ENCODE measurements around the gene PRKN.

- TF ChIP-seq, protein P1, sequence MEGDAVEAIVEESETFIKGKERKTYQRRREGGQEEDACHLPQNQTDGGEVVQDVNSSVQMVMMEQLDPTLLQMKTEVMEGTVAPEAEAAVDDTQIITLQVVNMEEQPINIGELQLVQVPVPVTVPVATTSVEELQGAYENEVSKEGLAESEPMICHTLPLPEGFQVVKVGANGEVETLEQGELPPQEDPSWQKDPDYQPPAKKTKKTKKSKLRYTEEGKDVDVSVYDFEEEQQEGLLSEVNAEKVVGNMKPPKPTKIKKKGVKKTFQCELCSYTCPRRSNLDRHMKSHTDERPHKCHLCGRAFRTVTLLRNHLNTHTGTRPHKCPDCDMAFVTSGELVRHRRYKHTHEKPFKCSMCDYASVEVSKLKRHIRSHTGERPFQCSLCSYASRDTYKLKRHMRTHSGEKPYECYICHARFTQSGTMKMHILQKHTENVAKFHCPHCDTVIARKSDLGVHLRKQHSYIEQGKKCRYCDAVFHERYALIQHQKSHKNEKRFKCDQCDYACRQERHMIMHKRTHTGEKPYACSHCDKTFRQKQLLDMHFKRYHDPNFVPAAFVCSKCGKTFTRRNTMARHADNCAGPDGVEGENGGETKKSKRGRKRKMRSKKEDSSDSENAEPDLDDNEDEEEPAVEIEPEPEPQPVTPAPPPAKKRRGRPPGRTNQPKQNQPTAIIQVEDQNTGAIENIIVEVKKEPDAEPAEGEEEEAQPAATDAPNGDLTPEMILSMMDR (IDR thresholded peaks at IDR 0.05; ENCODE audit: low read length) = no peak
- TF ChIP-seq EZH2 (optimal IDR thresholded peaks at IDR 0.05; ENCODE audit: low read depth, low read length) (no peak), EZH2phosphoT487 (IDR thresholded peaks at IDR 0.05; ENCODE audit: low read length) (no peak)
Observed at GRCh38 chr6:161608771-161609170, 1118.8 kb downstream of the PRKN start.
